ENCODE measurements around the gene FOXQ1. TPM values are rescaled to one million over a fixed set of nuclear protein-coding genes. Genes with fewer than 3 reads are reported as not detected.

Gene FOXQ1
- total and polyA plus RNA-seq, 2 of the 13 experiments (the other 11 are each of a cell fraction or from before 2014, with no cell fraction given): 35.2 to 39.8 TPM

DNA sequence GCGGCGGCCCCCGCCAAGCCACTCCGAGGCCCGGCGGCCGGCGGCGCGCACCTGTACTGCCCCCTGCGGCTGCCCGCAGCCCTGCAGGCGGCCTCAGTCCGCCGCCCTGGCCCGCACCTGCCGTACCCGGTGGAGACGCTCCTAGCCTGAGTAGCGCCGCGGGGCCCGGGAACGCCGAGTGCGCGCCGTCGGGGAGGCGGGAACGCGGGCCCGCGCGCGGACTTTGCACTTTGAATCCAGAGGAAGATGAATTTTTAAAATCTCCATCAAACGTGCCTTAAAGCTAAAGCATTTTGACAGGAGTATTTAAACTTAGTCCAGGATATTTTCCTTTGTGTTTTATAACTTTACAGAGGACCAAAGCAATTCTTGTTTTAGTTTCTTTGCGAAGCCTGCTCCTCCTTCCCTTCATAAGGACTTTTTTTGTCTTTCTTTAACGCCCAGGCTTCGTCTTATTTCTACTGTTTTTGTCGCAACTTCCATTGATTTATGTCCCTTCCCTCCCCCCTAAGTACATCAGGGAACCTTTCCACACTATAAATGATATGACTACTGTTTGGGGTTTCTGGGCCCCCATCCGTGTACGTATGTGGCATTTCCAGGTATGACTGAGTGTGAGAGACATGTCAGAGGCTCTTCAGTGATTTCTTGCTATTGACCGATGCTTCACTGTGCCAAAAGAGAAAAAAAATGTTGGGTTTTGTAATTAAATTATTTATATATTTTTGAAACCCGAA, 2.0 kb downstream of the FOXQ1 start (continued):
- TF ChIP-seq, protein P1, sequence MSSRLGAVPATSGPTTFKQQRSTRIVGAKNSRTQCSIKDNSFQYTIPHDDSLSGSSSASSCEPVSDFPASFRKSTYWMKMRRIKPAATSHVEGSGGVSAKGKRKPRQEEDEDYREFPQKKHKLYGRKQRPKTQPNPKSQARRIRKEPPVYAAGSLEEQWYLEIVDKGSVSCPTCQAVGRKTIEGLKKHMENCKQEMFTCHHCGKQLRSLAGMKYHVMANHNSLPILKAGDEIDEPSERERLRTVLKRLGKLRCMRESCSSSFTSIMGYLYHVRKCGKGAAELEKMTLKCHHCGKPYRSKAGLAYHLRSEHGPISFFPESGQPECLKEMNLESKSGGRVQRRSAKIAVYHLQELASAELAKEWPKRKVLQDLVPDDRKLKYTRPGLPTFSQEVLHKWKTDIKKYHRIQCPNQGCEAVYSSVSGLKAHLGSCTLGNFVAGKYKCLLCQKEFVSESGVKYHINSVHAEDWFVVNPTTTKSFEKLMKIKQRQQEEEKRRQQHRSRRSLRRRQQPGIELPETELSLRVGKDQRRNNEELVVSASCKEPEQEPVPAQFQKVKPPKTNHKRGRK (CRISPR knock-in tag; IDR thresholded peaks at IDR 0.05): no peak
- TF ChIP-seq ZNF780A (CRISPR knock-in tag; IDR thresholded peaks at IDR 0.05): 0 out of 2 replicates have a peak, but pooled peaks have one; percentile 48
- peak; percentile 51; the same call in 1 of the 2 replicates for TF ChIP-seq MTA1 (CRISPR knock-in tag; IDR thresholded peaks at IDR 0.05; ENCODE audit: borderline replicate concordance)
- 0 out of 2 replicates have a peak, but pooled peaks have one; percentile 14 for TF ChIP-seq ZFP82 (CRISPR knock-in tag; IDR thresholded peaks at IDR 0.05; ENCODE audit: borderline replicate concordance)
- no peak for TF ChIP-seq NFATC3 (CRISPR knock-in tag; IDR thresholded peaks at IDR 0.05)
- TF ChIP-seq ZNF256 (CRISPR knock-in tag; conservative IDR thresholded peaks at IDR 0.05): 0 out of 2 replicates have a peak, but pooled peaks have one; percentile 46
- TF ChIP-seq ZSCAN29 (CRISPR knock-in tag; conservative IDR thresholded peaks at IDR 0.05): 0 out of 2 replicates have a peak, but pooled peaks have one; percentile 38
- TF ChIP-seq, protein P2, sequence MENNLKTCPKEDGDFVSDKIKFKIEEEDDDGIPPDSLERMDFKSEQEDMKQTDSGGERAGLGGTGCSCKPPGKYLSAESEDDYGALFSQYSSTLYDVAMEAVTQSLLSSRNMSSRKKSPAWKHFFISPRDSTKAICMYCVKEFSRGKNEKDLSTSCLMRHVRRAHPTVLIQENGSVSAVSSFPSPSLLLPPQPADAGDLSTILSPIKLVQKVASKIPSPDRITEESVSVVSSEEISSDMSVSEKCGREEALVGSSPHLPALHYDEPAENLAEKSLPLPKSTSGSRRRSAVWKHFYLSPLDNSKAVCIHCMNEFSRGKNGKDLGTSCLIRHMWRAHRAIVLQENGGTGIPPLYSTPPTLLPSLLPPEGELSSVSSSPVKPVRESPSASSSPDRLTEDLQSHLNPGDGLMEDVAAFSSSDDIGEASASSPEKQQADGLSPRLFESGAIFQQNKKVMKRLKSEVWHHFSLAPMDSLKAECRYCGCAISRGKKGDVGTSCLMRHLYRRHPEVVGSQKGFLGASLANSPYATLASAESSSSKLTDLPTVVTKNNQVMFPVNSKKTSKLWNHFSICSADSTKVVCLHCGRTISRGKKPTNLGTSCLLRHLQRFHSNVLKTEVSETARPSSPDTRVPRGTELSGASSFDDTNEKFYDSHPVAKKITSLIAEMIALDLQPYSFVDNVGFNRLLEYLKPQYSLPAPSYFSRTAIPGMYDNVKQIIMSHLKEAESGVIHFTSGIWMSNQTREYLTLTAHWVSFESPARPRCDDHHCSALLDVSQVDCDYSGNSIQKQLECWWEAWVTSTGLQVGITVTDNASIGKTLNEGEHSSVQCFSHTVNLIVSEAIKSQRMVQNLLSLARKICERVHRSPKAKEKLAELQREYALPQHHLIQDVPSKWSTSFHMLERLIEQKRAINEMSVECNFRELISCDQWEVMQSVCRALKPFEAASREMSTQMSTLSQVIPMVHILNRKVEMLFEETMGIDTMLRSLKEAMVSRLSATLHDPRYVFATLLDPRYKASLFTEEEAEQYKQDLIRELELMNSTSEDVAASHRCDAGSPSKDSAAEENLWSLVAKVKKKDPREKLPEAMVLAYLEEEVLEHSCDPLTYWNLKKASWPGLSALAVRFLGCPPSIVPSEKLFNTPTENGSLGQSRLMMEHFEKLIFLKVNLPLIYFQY (CRISPR knock-in tag; IDR thresholded peaks at IDR 0.05; ENCODE audit: borderline replicate concordance): peak; percentile 56; the same call in 1 of the 2 replicates
- no peak for TF ChIP-seq ZNF446 (CRISPR knock-in tag; IDR thresholded peaks at IDR 0.05)
- peak; percentile 75 for TF ChIP-seq KAT7 (CRISPR knock-in tag; IDR thresholded peaks at IDR 0.05; ENCODE audit: borderline replicate concordance)
- peak; percentile 40; the same call in 1 of the 2 replicates for TF ChIP-seq RARA (CRISPR knock-in tag; IDR thresholded peaks at IDR 0.05)
- TF ChIP-seq, protein P3, sequence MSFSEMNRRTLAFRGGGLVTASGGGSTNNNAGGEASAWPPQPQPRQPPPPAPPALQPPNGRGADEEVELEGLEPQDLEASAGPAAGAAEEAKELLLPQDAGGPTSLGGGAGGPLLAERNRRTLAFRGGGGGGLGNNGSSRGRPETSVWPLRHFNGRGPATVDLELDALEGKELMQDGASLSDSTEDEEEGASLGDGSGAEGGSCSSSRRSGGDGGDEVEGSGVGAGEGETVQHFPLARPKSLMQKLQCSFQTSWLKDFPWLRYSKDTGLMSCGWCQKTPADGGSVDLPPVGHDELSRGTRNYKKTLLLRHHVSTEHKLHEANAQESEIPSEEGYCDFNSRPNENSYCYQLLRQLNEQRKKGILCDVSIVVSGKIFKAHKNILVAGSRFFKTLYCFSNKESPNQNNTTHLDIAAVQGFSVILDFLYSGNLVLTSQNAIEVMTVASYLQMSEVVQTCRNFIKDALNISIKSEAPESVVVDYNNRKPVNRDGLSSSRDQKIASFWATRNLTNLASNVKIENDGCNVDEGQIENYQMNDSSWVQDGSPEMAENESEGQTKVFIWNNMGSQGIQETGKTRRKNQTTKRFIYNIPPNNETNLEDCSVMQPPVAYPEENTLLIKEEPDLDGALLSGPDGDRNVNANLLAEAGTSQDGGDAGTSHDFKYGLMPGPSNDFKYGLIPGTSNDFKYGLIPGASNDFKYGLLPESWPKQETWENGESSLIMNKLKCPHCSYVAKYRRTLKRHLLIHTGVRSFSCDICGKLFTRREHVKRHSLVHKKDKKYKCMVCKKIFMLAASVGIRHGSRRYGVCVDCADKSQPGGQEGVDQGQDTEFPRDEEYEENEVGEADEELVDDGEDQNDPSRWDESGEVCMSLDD (CRISPR knock-in tag; IDR thresholded peaks at IDR 0.05; ENCODE audit: borderline replicate concordance): no peak
- TF ChIP-seq, protein P4, sequence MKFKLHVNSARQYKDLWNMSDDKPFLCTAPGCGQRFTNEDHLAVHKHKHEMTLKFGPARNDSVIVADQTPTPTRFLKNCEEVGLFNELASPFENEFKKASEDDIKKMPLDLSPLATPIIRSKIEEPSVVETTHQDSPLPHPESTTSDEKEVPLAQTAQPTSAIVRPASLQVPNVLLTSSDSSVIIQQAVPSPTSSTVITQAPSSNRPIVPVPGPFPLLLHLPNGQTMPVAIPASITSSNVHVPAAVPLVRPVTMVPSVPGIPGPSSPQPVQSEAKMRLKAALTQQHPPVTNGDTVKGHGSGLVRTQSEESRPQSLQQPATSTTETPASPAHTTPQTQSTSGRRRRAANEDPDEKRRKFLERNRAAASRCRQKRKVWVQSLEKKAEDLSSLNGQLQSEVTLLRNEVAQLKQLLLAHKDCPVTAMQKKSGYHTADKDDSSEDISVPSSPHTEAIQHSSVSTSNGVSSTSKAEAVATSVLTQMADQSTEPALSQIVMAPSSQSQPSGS (CRISPR knock-in tag; IDR thresholded peaks at IDR 0.05): peak; percentile 56; the same call in 1 of the 2 replicates
- TF ChIP-seq, protein P5, sequence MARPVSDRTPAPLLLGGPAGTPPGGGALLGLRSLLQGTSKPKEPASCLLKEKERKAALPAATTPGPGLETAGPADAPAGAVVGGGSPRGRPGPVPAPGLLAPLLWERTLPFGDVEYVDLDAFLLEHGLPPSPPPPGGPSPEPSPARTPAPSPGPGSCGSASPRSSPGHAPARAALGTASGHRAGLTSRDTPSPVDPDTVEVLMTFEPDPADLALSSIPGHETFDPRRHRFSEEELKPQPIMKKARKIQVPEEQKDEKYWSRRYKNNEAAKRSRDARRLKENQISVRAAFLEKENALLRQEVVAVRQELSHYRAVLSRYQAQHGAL (CRISPR knock-in tag; IDR thresholded peaks at IDR 0.05; ENCODE audit: not compliant biosample characterization): peak; percentile 44
- peak; percentile 72; the same call in 1 of the 2 replicates for TF ChIP-seq TOPORS (CRISPR knock-in tag; IDR thresholded peaks at IDR 0.05)
- TF ChIP-seq KDM6A (CRISPR knock-in tag; IDR thresholded peaks at IDR 0.05; ENCODE audit: low read depth): no peak
- TF ChIP-seq, protein P6, sequence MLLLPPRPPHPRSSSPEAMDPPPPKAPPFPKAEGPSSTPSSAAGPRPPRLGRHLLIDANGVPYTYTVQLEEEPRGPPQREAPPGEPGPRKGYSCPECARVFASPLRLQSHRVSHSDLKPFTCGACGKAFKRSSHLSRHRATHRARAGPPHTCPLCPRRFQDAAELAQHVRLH (CRISPR knock-in tag; IDR thresholded peaks at IDR 0.05; ENCODE audit: borderline replicate concordance, low read depth): peak; percentile 48; the same call in 1 of the 2 replicates
